ENCODE results near the gene GLTP.

GLTP gene

DNA sequence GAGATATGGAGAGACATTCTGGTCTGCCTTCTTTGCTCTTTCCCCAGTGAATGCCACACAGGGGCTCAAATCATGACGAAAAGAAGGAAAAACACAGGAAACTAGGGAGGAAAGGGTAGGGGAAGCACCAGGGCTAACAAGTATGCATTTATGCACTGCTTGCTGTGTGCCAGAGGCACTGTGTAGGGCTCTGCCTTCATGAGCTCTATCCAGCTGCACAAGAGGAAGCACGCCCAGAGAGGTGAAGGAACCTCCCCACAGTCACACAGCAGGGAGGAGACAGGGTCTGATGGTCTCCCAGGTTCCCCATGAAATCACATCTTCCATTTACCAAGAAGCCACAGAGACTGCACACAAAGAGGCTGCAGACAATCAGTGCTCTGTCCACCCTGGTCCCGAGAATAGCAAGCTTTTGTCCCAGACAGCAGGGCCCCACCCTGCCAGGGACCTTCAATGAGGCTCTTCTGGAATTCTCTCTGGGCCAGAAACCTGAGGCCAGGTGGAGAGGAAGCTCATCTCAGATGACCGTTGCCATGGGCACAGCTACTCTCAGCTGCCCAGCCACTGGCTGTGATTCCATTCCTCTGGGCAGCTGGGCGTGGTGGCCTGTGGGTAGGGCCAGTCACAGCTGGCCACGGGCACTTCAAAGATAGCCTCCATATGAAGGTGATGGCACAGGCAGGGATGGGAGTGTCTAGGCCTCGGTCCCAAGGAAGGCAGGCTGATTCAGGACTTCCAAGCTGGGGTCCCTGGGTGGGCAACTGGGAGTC, 39.9 kb downstream of the GLTP start:
- peak; percentile 53 to 55 for DNase-seq

DNA sequence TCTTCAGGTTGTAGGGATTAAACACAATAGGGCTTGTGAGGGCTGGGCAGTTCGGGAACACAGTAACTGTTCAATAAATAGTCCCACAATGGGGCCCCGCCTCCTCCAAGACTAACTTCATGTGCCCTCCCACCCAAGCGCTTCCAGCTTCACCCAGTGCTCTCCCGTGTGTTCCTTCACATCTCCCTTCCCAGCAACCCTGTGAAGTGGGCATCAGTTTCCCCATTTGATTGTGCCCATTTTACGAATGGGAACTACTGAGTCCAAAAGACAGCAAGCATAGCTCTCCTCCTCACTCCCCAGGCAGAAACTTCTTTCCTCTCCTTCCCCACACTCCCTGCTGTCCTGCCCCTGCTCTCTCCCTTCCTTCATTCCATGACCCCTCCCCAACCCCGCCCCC, 40.9 kb downstream of the GLTP start:
- no peak for DNase-seq

DNA sequence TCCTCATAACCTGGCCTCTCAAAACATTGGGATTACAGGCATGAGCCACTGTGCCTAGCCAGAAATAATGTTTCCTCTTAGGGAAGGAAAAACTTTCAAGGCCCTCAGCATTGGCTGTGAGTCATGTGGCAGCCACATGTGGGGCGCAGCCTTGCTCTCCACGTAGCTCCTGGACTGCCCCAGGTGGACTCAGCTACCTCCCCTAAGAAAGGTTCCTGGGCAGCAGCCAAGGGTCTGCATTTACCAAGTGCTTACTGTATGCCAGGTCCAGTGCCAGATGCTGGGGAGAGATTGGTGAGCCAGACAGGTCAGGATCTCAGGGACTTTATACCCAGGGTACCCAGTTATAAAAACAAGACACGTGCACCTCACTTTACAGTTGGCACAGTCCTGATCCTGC, 43.4 kb downstream of the GLTP start:
- no peak for DNase-seq

- no peak for DNase-seq
Measured at GRCh38 chr12:109835827-109836226, 44.5 kb downstream of the GLTP start.

- no peak for DNase-seq
Measured at GRCh38 chr12:109833307-109834189, 46.8 kb downstream of the GLTP start, which contains the start of gene TRPV4. Gene TRPV4 (minus strand): TSS chr12:109833398. CDS start chr12:109814796, 18,602 bp downstream.

- no peak for DNase-seq
Measured at GRCh38 chr12:109832541-109833306, 47.6 kb downstream of the GLTP start.

DNA sequence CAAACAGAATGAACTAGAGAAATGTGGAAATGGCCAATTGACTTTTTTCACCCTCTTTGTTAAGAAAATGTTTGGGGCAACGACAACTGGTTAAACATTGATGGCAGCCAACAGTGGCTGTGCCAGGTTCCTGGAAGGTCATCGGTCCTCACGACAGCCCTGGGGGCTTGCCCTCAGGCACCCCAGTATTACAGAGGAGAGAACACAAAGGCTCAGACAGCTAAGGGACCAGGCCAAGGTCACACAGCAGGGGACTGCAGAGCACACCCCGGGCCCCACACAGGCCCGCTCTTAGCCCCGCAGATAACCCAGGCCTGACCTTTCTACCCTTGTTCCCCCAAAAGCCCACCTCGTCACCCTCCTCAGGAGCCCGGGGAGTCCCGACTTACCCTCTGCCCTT, 48.4 kb downstream of the GLTP start:
- no peak for DNase-seq

GRCh38 chr12:109831365-109831764, 49.0 kb downstream of the GLTP start:
- DNase-seq = no peak

GRCh38 chr12:109830718-109831117, 49.6 kb downstream of the GLTP start:
- DNase-seq = no peak

DNA sequence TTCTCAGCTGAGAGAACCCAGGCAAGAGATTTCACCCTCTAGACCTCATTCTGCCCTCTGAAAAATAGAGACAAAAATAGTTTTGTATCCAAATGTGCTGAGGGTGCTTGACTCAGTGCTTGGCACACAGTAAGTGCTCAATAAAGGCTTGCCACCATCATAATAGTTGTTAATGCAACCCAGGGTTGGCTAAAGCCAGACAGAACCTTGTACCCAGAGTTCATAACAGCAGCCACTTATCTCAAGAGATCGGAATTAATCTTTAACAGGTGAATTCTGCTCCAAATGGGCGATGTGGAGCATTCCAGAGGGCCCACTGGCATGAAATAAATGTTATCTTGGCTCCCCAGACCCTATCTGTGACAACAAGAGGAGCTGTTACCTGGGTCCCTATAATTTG, 50.1 kb downstream of the GLTP start:
- DNase-seq = no peak

DNA sequence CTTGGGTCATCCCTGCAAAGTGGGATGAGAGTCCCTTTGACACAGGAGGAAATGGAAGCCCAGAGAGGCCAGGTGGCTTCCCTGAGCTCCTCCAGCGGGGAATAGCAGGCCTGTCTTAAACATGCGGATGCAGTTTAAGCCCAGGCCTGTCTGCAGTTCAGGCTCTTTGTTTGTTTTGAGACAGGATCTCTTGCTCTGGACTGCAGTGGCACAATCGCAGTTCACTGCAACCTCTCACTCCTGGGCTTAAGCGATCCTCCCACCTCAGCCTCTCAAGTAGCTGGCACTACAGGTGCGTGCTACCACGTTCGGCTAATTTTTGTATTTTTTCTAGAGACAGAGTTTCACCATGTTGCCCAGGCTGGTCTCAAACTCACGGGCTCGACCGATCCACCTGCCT, 50.7 kb downstream of the GLTP start:
- no peak for DNase-seq

GRCh38 chr12:109828754-109829511, 51.4 kb downstream of the GLTP start:
- DNase-seq = no peak

DNA sequence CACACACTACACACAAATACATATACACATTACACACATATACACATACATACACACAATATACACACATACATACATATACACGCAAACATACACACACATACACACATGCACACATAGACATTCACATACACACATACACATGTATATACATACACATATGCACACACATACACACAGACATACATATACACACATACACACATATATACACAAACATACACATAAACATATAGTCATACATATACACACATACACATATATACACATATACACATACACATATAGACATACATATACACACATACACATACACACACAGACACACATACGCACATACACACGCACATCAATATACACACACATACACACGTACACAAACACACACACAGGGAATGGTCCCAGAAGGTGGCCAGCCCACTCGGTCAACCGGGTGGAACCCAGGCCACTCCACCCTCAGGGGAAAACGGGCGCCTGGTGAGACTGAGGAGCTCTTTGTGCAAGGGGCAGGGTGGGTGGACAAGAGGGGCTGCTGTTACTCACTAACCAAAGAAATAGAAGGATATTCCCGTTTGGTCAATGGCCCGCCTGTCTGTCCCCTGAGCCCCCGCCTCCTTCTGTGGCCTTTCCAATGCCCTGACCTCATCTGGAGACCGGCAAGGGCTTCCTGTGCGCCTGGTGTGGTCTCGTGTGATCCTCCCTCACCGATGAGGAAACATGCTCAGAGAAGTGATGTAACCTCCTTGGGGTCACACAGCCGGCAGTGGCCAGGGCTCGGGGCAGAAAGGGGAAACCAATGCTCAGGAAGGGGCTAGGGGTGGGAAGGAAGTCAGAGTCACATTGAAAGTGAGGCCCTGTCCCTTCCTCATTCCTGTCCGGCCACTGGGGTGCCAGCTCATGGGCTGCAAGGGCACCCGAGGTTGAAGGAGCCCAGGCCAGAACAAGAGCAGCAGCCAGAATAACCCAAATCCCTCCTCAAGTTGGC, 52.5 kb downstream of the GLTP start:
- no peak for DNase-seq

GRCh38 chr12:109827080-109827479, 53.3 kb downstream of the GLTP start:
- DNase-seq = no peak

DNA sequence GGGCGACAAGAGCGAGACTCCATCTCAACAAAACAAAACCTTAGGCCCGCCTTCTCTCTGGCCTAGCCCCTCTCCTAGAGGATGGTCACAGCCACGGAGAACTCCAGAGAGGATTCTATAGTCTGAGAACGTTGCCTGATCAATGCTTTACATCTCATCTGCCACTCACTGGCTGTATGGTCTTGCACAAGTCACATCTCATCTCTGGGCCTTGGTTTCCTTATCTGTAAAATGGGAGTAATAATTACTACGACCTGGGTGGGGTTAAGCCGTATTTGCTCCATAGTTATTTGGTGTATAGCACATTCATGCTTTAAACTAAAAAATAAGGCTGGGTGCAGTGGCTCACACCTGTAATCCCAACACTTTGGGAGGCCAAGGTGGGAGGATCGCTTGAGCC, 55.6 kb downstream of the GLTP start:
- no peak for DNase-seq

- no peak for DNase-seq
Measured at GRCh38 chr12:109822951-109823411, 57.4 kb downstream of the GLTP start.

DNA sequence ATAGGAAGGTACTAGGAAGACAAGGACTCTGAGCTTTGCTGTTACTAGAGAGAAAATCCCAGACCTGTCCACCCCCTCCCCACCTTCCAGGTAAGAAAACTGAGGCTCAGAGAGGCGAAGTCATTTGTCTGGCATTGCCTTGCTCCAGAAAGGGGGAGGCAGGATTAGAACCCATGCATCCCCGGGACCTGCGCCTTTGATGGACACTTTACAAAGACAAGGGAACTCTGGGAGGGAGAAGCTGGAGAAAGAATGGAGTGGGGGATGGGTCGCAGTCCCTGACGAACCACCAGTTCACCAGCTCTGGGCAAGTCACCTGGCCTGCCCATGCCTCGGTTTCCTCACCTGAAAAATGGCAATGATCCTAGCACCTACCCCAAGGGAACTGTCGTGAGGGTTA, 57.9 kb downstream of the GLTP start:
- no peak for DNase-seq

GRCh38 chr12:109821968-109822367, 58.4 kb downstream of the GLTP start:
- DNase-seq = no peak

DNA sequence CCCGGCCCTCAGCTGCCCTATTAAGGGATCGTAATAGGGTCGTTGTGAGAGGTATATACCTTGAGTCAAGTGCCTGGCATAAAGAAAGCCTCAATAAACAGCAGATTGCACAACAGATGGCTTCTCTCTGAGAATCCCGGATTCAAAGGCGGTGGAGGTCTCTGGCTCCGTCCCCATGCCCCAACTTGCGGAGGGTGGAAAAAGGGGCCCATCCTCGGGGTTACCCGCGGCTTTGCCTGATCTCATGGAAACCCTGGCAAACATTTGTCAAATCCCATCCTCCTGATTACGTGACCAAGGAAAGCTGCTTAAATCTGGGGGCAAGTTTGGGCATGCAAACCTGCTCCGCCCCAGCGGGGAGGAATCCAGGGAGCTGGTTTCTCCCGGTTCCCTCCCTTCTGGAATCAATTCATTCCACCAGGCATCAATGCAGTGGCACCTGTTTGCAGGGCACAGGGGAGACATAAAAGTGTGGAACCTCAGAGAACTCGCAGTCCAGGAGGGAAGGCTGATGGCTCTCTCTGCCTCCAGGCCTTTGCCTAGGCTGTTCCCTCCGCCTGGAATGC, 59.4 kb downstream of the GLTP start:
- DNase-seq = peak in 1 of 2 experiments; percentile 12

- DNase-seq = no peak
Measured at GRCh38 chr12:109818905-109819500, 61.3 kb downstream of the GLTP start.
